Panc1 (cell line): Measurements from ENCODE around the gene ESRRB. TPM values are rescaled to one million over a fixed set of nuclear protein-coding genes. Genes with fewer than 3 reads are reported as not detected.

Experiments
- ATAC-seq: fragments of 200-7000 bp; cut with Tn5 transposase; 2 replicates; pipeline ENCODE4 v1.9.1; 2020; ENCODE audit warnings: mild to moderate bottlenecking, moderate library complexity
- BruUV-seq: library from RNA; stranded (reverse); fragments of 400-500 nt; replicated peaks from 2 replicates; lab custom pipeline; 2021; lab: Mats Ljungman, UMichigan
- CTCF ChIA-PET: fragments of 300-600 bp; sonication (Branson Sonifier 250); formaldehyde crosslinking; loops from one replicate; lab custom pipeline; 2022; ENCODE audit warnings: antibody characterized with exemption; lab: Charles Lee
- POLR2A ChIA-PET: fragments of 300-600 bp; sonication (Branson Sonifier 250); formaldehyde crosslinking; loops from one replicate; lab custom pipeline; 2022; ENCODE audit warnings: antibody characterized with exemption; lab: Charles Lee
- DNase-seq: peaks from one replicate; pipeline ENCODE4 v3.0.0-alpha.2; 2010; ENCODE audit warnings: low read depth, low spot score
- H3K27ac ChIP-seq: 2 replicates; pipeline ENCODE4 v1.5.1; 2011; ENCODE audit warnings: mild to moderate bottlenecking, low read length, inconsistent platforms
- H3K27me3 ChIP-seq: fragments of 200-500 bp; sonication (Bioruptor generic); 2 replicates; pipeline ENCODE4 v1.6.0; 2014; ENCODE audit warnings: low read length, inconsistent platforms; ENCODE audit not compliant: control insufficient read depth, insufficient read depth
- H3K36me3 ChIP-seq: fragments of 200-500 bp; sonication (Bioruptor generic); 2 replicates; pipeline ENCODE4 v1.5.1; 2014; ENCODE audit warnings: inconsistent platforms, mild to moderate bottlenecking, low read length, moderate library complexity; ENCODE audit not compliant: control insufficient read depth, insufficient read depth
- H3K4me1 ChIP-seq: 2 replicates; pipeline ENCODE4 v1.5.1; 2011; ENCODE audit warnings: inconsistent platforms, mild to moderate bottlenecking, low read length, moderate library complexity; ENCODE audit not compliant: control insufficient read depth, insufficient read depth
- H3K4me3 ChIP-seq, 2 experiments: 2 replicates each; pipeline ENCODE4 v1.5.1; 2011 to 2012; ENCODE audit warnings: low read depth in 2 of 2, low read length in 2 of 2, mild to moderate bottlenecking in 2 of 2, inconsistent platforms in 1 of 2, moderate library complexity in 1 of 2
- H3K9me3 ChIP-seq: fragments of 200-500 bp; sonication (Bioruptor generic); 2 replicates; pipeline ENCODE4 v1.5.1; 2014; ENCODE audit warnings: low read depth, mild to moderate bottlenecking, inconsistent platforms, low read length, moderate library complexity; ENCODE audit not compliant: control insufficient read depth, insufficient read depth
- POLR2AphosphoS5 ChIP-seq: IDR thresholded peaks from 2 replicates; pipeline ENCODE4 v1.6.1; 2012; ENCODE audit warnings: mild to moderate bottlenecking, low read depth, low read length, moderate library complexity
- SIN3A ChIP-seq: IDR thresholded peaks from 2 replicates; pipeline ENCODE4 v1.6.1; 2012; ENCODE audit warnings: low read depth, mild to moderate bottlenecking, low read length, moderate library complexity, borderline replicate concordance; ENCODE audit not compliant: insufficient read depth
- TCF7L2 ChIP-seq: IDR thresholded peaks from 2 replicates; pipeline ENCODE4 v1.6.1; 2011; ENCODE audit warnings: mild to moderate bottlenecking, low read depth, low read length, inconsistent platforms
- in situ Hi-C: cut with HindIII; loops from 2 replicates; pipeline ENCODE4 v1.10.0; 2016; ENCODE audit warnings: low sequenced_read_pairs, low pct_unique_long_range_greater_than_20kb
- intact Hi-C: fragments of 100-400 bp; cut with micrococcal nuclease; formaldehyde crosslinking; loops from one replicate; pipeline ENCODE4 v1.10.0; 2022; ENCODE audit not compliant: unreplicated experiment
- total RNA-seq: library from RNA; stranded (reverse); gene quantifications from one replicate; pipeline ENCODE4 v1.2.1, GENCODE V29; 2021; ENCODE audit not compliant: unreplicated experiment
- TF ChIP-seq, protein P1 (sequence below): fragments of 450-650 bp; IDR thresholded peaks from 2 replicates; pipeline ENCODE4 v1.5.1; 2017; ENCODE audit warnings: mild to moderate bottlenecking
- TF ChIP-seq, protein P2 (sequence below), 2 experiments: IDR thresholded peaks; 2 replicates each; pipeline ENCODE4 v1.6.1; 2011 to 2012; ENCODE audit warnings: low read depth in 2 of 2, control low read depth in 1 of 2, low read length in 1 of 2, mild to moderate bottlenecking in 1 of 2, moderate library complexity in 1 of 2; ENCODE audit not compliant: insufficient read depth in 1 of 2

The ESRRB gene
- total RNA-seq, 1 experiment from 2014 or later: not detected

DNA sequence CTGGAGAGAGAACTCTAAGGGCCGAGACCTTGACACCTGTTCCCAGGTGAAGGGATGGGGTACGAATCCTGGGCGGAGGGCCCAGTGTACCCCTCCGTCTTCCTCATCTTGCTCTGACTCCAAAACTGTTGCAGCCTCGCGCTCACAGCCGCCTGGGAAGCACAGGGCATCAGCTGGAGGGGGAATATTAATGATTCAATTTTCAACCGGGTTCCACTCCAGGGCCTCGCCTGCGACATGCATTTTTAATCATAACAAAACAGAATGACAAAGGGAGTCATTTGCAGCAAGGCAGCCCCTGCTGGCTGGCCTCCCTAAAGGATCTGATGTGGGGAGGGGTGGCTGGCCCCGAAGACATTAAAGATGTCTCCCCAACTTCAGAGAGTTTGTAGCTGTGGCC, 41.6 kb upstream of the ESRRB start:
- intact Hi-C loops (no loop called here), in situ Hi-C loops (no loop called here)
- CTCF ChIA-PET: no interaction called here
- no peaks in the 10 kb centered on the region for H3K36me3 ChIP-seq
- H3K27ac ChIP-seq: no peak overlapping the region
- H3K4me1 ChIP-seq: no peaks in the 10 kb centered on the region
- BruUV-seq: no TSS peak
- DNase-seq (no peak), ATAC-seq (no peak)
- H3K27me3 ChIP-seq: no peaks in the 10 kb centered on the region
- H3K4me3 ChIP-seq: no peak overlapping the region
- TF ChIP-seq, protein P1, sequence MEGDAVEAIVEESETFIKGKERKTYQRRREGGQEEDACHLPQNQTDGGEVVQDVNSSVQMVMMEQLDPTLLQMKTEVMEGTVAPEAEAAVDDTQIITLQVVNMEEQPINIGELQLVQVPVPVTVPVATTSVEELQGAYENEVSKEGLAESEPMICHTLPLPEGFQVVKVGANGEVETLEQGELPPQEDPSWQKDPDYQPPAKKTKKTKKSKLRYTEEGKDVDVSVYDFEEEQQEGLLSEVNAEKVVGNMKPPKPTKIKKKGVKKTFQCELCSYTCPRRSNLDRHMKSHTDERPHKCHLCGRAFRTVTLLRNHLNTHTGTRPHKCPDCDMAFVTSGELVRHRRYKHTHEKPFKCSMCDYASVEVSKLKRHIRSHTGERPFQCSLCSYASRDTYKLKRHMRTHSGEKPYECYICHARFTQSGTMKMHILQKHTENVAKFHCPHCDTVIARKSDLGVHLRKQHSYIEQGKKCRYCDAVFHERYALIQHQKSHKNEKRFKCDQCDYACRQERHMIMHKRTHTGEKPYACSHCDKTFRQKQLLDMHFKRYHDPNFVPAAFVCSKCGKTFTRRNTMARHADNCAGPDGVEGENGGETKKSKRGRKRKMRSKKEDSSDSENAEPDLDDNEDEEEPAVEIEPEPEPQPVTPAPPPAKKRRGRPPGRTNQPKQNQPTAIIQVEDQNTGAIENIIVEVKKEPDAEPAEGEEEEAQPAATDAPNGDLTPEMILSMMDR: no peak
- TF ChIP-seq, protein P2, sequence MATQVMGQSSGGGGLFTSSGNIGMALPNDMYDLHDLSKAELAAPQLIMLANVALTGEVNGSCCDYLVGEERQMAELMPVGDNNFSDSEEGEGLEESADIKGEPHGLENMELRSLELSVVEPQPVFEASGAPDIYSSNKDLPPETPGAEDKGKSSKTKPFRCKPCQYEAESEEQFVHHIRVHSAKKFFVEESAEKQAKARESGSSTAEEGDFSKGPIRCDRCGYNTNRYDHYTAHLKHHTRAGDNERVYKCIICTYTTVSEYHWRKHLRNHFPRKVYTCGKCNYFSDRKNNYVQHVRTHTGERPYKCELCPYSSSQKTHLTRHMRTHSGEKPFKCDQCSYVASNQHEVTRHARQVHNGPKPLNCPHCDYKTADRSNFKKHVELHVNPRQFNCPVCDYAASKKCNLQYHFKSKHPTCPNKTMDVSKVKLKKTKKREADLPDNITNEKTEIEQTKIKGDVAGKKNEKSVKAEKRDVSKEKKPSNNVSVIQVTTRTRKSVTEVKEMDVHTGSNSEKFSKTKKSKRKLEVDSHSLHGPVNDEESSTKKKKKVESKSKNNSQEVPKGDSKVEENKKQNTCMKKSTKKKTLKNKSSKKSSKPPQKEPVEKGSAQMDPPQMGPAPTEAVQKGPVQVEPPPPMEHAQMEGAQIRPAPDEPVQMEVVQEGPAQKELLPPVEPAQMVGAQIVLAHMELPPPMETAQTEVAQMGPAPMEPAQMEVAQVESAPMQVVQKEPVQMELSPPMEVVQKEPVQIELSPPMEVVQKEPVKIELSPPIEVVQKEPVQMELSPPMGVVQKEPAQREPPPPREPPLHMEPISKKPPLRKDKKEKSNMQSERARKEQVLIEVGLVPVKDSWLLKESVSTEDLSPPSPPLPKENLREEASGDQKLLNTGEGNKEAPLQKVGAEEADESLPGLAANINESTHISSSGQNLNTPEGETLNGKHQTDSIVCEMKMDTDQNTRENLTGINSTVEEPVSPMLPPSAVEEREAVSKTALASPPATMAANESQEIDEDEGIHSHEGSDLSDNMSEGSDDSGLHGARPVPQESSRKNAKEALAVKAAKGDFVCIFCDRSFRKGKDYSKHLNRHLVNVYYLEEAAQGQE (IDR thresholded peaks at IDR 0.05; ENCODE audit: insufficient read depth in 1 of 2, low read depth in 2 of 2, low read length in 1 of 2): no peak
- TF ChIP-seq SIN3A (no peak), TCF7L2 (no peak), POLR2AphosphoS5 (no peak)
- POLR2A ChIA-PET: no interaction called here
- H3K9me3 ChIP-seq: no peaks in the 10 kb centered on the region

DNA sequence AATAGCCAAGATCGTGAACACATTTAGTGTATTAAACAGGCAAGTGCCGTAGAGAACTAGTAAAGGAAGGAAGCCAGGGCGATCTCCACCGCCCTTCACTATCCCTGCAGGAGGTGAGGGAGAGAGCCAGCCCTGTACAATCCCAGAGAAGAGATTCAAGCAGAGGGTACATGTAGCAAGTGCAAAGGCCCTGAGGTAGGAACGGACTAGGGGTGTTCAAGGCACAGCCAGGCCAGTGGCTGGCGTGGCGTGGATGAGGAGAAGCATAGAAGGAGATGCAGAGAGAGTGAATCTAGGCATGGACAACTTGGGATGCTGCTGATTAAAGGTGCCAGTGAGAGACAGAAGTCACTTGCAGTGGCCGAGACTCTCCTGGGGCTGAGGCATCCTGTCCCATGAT, 39.1 kb upstream of the ESRRB start:
- Histone ChIP-seq H3K27ac (no peak overlapping the region), H3K4me1 (no peaks in the 10 kb centered on the region), H3K9me3 (no peaks in the 10 kb centered on the region), H3K4me3 (no peak overlapping the region), H3K36me3 (no peaks in the 10 kb centered on the region), H3K27me3 (no peaks in the 10 kb centered on the region)
- intact Hi-C loops (no loop called here), in situ Hi-C loops (no loop called here)
- ChIA-PET CTCF (interaction anchor here (0.7 kb wide), 1 partner anchor 229 kb away, joined by 3 read pairs; no protein-coding TSS in a partner anchor), POLR2A (no interaction called here)
- TF ChIP-seq, protein P1: no peak
- TF ChIP-seq SIN3A (no peak), TCF7L2 (no peak), POLR2AphosphoS5 (no peak)
- TF ChIP-seq, protein P2 (IDR thresholded peaks at IDR 0.05; ENCODE audit: insufficient read depth in 1 of 2, low read depth in 2 of 2, low read length in 1 of 2): no peak
- ATAC-seq: no peak
- no TSS peak for BruUV-seq
- DNase-seq: no peak
